Stromal cell of bone marrow (primary cell): ENCODE measurements around the gene PAFAH2.

ENCODE experiments used
- DNase-seq: peaks from one replicate; pipeline ENCODE4 v3.0.0-alpha.2; 2012; ENCODE audit warnings: low read depth

PAFAH2 gene

GRCh38 chr1:25997828-25998761 is at the start of gene PAFAH2:
Gene PAFAH2, minus strand, starts transcription at chr1:25998063. Its CDS starts 7,247 bp downstream, at chr1:25990816.
- DNase-seq = peak; percentile 99

GRCh38 chr1:26047278-26047874 is 49.5 kb upstream of the PAFAH2 start:
- DNase-seq = no peak

DNA sequence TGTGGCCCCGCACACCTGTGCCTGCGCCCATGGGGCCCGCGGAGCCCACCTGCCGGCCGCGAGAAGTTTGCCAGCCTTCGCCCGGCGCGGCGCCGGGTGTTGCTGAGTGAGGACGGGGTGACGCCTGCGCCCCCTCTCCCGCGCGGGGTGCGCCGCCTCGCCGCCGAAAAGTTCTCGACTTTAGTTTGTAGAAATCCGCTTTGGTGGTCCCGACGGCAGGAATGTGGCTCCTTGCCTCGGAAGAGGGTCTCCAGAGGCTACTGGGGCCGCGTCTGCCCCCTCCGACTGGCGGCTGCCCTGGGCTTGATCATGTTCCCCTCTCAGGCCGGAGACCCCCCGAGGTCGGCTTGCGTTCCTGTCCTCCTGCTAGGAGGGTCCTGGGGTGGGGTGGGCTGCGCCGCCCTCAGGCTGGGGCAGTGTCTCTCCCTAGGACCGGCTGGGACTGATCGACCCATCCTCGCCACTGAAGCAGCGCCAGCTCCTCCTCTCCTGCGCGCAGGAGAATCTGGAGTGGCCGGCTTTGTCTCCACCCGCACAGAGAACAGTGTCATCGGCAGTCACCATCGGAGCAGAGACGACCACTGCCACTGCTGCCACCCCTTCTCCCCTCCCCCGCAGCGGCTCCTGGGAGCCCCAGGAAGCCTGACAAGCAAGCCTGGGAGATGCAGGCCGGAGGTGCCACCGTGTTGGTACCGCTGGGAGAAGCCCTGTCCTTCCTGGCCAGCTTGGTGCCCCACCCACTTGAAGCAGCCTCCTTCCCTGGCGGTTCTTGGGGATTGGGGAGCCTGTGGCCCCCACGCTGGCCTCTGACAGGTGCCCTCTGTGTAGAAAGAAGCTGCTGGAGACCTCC is 48.6 kb upstream of the PAFAH2 start:
- no peak for DNase-seq

DNA sequence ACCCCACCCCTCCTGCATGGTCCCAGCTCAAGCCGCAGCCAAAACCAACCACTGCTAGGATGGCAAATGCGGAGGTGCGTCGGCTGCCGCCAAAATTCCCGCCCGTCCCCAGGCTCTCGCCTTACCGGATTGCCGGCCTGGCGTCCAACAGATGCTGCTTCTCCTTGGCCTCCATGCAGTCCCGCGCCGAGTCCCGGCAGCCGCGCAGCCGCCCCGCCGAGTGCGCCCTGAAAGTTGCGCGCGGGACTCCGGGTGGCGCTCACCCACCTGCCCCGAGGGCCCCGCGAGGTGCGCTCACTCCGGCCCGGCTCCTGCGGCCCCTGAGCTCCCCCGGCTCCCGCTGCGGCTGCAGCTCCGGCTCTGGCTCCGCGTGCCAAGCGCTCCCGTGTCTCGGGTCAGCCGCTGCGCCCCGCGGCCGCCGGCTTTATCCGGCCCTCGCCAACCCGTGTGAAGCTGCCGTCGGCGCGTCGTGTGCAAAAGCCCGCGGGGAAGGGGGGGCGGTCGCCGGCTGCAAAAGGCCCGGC is 47.9 kb upstream of the PAFAH2 start, which contains the start of gene SLC30A2:
TSS of gene SLC30A2 (minus strand) at position 397 of the 524 bp plus-strand sequence. CDS start at position 175, 222 bp downstream.
- no peak for DNase-seq

GRCh38 chr1:26044971-26045721 is 47.3 kb upstream of the PAFAH2 start:
- no peak for DNase-seq

DNA sequence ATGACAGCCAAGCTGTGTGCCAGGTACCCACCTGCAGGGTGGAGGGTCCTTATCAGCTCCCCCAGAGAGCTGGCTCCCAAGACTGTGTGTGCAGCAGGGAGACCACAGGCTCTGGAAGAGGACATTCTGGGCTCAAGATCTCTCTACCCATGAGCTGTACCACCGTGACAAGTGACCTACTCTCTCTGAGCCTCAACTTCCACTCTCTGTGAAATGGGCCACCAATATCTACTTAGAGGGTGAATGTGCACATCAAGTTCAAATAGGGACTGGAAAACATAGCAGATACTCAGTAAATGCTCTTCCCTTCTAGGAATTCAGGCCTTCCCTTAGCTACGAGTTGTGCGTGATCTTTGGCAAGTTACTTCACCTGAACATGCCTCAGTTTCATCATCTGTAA is 46.6 kb upstream of the PAFAH2 start:
- no peak for DNase-seq

DNA sequence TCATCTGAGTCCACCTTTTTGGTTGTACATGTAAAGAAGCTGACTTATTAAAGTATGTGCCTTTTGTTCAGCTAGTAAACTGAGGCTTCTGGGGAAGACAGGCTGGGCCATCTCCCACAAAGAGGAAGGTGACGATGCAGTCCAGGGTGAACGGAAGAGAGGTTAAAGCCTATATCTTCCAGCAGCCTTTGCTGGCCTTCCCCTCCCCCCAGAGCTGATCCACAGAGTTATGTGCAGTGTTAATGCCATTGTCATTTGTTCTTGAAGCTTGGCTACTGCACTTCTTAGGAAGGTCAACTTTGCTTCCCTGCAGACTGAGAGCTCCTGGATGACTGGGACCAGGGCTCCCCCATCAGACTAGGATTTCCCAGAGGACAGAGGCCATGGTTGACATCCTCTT is 45.9 kb upstream of the PAFAH2 start:
- no peak for DNase-seq

GRCh38 chr1:26041978-26042377 is 44.1 kb upstream of the PAFAH2 start:
- DNase-seq = no peak

DNA sequence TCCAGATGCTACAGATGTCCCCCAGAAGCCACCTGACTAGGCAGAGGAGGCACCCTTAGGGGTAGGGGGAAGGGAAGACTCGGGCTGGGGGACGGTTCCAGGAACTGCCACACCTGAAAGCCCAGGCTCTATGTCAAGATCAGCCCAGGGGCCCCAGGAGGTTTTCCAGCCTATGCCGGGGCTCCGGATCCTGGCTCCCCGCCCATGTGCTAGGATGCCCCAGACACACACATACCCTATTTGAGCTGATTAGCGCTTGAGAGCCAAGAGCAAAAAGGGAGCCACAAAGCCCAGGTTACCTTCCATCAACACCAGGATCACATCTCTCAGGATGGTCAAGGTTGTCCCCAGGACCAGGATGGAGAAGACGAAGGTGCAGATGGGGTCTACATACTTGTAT is 43.5 kb upstream of the PAFAH2 start:
- no peak for DNase-seq

GRCh38 chr1:26038904-26039303 is 41.0 kb upstream of the PAFAH2 start:
- no peak for DNase-seq

DNA sequence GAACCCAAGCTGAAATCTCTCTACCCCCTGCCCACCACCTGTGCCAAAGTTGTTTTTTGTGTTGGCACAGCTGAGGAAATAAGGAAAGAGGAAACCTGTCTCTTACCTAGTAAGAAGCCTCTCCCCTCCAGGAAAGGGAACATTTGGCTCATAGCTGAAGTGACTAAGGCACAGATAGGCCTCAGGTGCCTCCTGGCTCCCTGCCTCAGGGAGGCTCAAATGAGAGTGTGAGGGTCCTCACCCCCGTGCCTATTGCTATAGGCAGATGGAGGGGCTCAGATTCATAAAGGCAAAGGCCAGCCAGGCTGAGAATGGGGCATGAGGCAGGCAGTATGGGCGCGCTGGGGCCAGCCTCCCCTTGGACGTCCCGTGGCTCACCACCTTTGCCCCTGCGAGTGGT is 40.6 kb upstream of the PAFAH2 start:
- no peak for DNase-seq

GRCh38 chr1:26037904-26038303 is 40.0 kb upstream of the PAFAH2 start:
- DNase-seq = no peak

GRCh38 chr1:26036756-26037281 is 39.0 kb upstream of the PAFAH2 start:
- no peak for DNase-seq

DNA sequence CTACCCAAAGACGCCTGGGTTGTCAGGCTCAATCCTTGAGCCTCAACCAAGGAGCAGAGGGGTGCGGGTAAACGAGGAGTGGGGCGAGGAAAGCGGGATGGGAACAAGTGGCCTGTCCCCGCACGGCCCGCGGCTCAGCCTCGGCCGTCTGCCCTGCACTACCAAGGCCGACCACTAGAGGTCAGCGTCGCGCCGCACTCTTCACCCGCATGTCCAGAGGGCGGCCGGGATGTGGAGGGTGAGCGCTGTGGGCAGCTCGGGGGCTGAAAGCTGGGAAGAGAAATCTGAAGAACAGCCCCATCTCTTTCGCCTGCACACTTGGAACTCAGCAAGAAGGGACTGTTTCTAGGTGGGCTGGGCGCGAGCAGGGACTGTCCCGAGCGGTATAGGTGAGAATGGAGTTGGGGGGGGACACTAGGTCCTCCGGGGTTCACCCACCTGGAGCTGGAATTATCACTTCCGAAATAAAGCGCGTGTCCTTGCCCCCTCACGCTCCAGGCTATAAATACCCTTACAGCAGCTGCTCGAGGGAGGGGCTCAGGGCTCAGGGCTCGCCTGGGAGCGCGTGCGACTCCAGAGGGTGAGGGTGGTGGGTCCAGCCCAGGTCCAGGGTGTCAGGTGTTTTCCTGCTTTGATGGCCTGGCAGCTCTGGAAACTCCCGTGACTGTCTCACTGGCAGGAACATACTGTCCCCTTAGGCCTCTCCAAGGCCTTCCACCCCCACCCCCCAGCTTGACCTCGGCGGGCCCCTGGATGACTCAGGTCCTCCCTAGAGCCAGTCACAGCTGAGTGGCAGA is 38.3 kb upstream of the PAFAH2 start:
- DNase-seq = peak; percentile 40

GRCh38 chr1:26035203-26035958 is 37.5 kb upstream of the PAFAH2 start:
- DNase-seq = peak; percentile 78

DNA sequence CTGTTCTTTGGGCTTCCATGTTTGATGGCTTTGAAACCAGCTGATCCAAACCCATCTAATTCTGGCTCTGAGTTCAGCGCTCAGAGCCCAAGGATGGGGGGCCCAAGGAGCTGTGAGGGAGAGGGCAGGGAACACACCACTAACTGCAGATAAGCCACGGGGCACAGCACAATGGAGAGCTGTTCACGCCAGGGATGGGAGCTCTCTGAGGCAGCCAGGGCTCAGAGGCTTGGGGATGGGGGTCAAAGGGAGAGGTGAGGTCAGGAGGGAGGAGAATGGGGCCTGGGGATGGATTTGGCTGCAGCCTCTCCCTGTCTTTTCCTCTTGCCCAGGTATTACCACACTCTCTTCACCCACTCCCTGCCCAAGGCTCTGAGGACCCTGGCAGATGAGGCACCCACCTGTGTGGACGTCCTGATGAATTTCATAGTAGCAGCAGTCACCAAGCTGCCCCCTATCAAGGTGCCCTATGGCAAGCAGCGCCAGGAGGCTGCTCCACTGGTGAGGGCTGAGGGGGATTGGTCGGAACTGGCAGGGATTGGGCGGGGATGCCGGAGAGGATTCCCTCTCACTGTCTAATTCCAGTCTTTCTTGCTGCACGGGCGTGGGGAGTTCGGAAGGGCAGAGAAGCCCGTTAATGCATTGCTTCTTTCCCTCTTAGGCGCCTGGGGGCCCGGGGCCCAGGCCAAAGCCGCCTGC is 36.8 kb upstream of the PAFAH2 start:
- DNase-seq = no peak

DNA sequence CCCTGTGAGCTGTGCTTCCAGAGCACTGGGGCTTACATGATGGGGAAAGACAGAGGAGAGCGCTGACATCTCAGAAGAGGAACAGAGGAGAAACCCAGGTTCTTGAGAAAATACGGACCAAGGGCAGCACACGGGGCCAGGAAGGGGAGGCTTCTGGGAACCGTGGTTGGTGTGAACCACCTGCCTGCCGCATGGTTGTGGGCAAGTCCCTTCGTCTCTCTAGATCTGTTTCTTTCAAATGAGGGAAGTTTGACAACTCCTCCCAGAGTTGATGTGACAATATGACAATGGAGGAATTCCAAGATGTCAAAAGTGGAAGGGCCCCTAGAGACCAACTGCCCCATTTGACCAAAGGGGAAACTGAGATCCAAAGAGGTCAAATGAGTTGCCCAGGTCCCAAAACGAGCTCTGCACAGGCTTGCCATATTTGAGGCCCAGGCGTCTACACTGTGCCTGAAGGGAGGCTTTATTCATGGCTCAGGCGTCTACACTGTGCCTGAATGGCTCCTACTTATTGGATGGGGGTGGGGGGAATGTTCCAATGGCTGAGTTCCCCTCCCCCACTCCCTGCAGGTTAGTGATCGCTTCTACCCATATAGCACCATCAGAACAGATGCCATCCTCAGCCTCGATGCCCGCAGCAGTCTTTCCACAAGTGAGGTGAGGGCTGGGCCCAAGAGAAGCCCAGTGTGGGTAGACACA is 34.9 kb upstream of the PAFAH2 start:
- no peak for DNase-seq

DNA sequence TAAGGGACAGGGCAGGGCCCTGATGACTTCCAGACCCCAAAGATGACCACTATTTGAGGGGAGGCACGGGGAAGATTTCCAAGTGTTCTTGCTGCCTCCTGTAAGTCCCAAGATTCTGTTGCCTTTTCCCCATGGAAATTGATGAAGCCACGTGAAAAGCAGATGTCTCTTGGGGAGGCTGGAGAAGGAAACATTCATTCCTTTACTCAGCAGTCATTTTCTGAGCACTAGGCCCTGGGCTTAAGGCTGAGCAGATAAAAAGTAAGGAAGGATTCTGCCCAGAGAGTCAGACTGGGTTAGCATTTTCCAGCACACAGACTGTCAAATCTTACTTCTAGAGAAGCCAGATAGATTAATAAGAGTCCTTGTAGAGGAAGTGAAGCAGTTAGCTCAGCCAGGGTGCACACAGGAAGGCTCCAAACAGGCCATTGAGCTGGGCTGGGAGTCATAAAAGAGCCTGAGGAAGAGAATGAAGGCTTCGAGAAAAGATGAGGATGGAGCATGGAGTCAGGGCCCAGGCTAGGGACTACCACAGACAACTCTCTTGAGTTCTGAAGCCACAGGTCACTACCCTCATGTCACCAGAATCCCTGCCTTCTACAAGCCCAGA is 33.9 kb upstream of the PAFAH2 start:
- DNase-seq = peak; percentile 23
